Measurements from ENCODE around the gene FAM222A.

The FAM222A gene

GRCh38 chr12:109808876-109809646, 95.4 kb downstream of the FAM222A start:
- DNase-seq: no peak

DNA sequence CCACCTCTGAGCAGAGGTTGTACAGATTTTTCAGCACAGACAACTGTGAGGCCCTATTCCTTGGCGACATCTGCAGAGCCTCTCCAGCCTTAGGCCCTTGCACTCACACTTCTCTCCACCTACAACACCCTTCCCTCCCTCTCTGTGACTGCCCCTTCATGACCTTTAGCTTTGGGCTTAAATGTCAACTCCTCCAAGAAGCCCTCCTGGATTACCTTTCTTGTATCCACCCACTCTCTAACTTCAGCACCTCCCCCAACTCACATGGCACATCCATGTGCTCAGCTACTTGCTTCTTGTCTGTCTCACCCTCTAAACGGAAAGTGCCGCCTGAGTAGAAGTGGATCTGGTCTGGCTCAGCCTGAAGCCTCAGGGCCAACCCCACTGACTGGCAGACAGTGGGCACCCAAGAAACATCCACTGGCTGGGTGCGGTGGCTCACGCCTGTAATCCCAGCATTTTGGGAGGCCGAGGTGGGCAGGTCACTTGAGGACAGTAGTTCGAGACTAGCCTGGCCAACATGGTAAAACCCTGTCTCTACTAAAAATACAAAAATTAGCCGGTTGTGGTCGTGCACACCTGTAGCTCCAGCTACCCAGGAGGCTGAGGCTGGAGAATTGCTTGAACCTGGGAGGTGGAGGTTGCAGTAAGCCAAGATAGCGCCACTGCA, 97.5 kb downstream of the FAM222A start:
- DNase-seq: no peak

DNA sequence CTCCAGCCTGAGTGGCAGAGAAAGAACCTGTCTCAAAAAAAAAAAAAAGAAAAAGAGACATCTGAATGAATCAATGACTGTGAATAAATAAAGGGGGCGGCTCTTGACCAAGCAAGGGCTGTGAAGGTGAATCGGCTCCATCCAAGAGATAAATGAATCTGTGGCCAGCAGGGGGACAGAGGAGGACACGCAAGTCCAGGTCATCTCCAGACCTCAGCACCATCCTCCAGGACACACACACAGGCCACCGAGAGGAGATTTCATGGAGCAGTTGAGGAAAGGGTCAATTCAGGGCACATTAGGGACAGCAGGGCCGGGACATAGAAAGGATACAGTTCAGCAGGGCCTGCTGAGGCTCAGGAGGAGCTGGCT, 98.0 kb downstream of the FAM222A start:
- DNase-seq: no peak

DNA sequence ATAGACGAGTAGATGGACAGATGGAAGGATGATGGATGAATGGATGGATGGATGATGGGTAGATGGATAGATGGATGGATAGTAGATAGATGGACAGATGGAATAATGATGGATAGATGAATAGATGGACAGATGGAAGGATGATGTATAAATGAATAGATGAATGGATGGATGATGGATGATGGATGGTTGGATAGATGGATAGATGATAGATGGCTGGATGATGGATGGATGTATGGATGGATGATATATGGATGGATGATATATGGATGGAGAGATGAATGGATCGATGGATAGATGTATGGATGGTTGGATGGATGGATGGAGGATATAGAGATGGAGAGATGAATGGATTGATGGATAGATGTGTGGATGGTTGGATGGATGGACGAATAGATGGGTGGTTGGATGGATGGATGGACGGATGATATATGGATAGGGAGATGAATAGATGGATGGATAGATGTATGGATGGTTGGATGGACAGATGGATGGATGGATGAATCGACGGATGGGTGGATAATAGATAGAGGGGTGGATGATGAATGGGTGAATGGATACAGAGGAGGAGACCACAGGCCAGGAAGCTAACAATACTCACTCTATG, 100.3 kb downstream of the FAM222A start:
- DNase-seq: no peak

DNA sequence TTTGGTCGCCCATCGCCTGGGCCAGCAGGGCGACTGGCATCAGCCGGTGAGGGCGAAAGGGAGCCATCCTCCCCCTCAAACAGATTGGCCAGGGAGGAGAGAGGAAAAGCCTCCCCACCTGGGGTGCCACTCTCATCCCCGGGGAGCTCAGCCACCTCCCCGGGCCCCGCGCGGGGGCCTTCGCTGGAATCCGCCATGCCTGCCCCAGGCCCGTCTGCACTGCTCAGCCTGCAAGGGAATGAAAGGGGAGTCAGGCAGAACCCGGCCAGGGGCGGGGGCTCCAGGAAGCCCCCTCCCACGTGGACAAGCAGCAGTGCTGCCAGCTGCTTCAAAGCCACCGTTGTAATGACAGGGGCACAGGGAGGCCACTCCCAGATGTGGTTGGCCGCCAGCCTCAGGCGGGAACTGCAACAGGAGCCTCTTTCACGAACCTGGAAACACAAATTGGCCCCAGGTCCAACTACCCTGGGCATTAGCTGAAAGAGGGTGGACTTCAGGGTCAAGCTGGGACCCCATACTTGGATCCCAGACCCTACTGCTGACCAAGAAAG, 101.0 kb downstream of the FAM222A start:
- no peak for DNase-seq

DNA sequence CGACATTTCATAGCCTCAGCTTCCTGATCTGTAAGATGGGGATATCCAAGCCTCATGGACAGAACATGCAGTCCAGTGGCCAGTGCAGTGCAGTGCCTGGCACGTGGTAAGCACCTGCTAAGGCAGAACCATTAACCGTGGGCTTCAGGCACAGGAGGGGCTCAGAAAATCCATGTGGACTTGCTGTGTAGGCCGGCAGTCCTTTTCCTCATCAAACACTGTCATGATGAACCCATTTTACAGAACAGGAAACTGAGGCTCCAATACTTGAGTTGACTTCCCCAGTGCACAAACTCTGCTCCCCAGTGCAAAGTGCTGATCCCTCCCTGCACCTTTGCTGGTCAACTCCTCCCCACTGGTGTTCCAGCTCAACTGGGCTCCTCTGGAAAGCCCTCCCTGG, 101.6 kb downstream of the FAM222A start:
- DNase-seq: no peak

- DNase-seq: no peak
Observed at GRCh38 chr12:109815757-109816617, 102.4 kb downstream of the FAM222A start.

GRCh38 chr12:109816870-109817269, 103.2 kb downstream of the FAM222A start:
- no peak for DNase-seq

- no peak for DNase-seq
Observed at GRCh38 chr12:109817627-109818231, 104.1 kb downstream of the FAM222A start.

DNA sequence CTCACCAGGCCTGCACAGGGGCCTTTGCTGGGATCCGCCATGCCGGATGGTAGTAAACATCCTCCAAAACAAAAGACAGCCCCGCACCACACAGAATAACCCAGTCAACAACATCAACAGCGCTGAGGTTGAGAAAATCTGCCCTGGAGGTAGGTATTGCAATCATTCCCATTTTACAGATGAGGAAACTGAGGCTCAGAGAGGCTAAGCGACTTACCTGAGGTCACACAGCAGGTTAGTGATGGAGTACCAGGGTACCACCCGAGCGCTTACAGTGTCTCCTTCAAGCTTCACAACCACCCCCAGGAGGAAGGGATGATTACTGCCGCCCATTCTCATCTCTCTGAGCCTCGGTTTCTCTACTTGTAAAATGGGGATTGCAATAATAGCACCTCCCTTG, 104.6 kb downstream of the FAM222A start:
- no peak for DNase-seq

GRCh38 chr12:109818905-109819500, 105.4 kb downstream of the FAM222A start:
- DNase-seq: no peak

Data from COR-L47 (cell line).